ENCODE measurements around the gene FEV.

DNA sequence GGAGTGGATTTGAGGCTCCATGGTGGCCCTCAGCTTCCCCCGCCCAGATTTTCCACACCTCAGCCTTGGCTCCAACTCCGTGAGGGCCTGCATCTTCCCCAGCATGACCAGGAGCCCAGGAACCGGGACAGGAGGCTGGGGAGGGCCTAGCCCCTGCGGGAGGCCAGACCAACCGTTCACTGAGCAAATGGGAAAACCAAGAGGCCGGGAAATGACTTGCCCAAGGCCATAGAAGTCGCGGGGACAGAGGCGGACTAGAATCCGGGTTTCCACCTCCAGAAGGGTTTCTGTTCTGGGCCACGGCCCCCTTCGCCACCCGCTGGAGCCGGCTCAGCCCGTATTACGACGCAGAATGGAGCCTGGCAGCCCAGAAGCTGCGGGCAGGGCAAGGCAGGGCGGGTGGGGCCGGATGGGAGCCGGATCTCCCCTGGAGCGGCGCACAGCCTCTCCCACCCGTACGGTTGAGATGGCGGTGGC, 16.2 kb upstream of the FEV start:
- TF ChIP-seq, protein P1, sequence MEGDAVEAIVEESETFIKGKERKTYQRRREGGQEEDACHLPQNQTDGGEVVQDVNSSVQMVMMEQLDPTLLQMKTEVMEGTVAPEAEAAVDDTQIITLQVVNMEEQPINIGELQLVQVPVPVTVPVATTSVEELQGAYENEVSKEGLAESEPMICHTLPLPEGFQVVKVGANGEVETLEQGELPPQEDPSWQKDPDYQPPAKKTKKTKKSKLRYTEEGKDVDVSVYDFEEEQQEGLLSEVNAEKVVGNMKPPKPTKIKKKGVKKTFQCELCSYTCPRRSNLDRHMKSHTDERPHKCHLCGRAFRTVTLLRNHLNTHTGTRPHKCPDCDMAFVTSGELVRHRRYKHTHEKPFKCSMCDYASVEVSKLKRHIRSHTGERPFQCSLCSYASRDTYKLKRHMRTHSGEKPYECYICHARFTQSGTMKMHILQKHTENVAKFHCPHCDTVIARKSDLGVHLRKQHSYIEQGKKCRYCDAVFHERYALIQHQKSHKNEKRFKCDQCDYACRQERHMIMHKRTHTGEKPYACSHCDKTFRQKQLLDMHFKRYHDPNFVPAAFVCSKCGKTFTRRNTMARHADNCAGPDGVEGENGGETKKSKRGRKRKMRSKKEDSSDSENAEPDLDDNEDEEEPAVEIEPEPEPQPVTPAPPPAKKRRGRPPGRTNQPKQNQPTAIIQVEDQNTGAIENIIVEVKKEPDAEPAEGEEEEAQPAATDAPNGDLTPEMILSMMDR (IDR thresholded peaks at IDR 0.05 in 8 of 11, conservative IDR thresholded peaks at IDR 0.05 in 3 of 11): no peak
- TF ChIP-seq POLR2AphosphoS5 (IDR thresholded peaks at IDR 0.05) (no peak), POLR2A (IDR thresholded peaks at IDR 0.05) (no peak)
